Measurements from ENCODE around the gene RAB3IP. TPM values are rescaled to one million over a fixed set of nuclear protein-coding genes. Genes with fewer than 3 reads are reported as not detected.

RAB3IP gene
- total RNA-seq, 1 donor: 13.4 TPM

DNA sequence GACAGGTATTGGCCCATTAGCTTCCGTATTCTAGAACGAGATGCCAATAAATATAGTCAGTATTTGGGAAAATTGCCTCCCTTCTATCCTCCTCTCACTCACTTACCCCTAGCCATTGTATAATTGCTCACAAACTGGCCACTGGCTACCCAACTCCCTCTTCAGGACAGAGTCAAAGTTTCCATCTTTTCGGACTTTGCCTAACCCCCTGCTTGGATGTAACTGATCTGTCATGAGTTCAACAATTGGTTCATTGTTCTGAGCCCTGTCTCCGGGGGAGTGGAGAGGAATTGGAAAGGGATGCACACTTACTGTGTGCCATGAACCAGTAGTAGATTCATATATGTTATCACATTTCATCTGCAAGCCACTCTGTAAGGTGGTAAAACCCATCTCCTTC is 98.5 kb downstream of the RAB3IP start:
- Histone ChIP-seq H3K79me2 (ENCODE audit: insufficient read depth, low read length) (no peaks in the 10 kb centered on the region), H3K4me2 (ENCODE audit: insufficient read depth, low read length) (no peak overlapping the region), H3K9me3 (ENCODE audit: low read depth, low read length) (no peaks in the 10 kb centered on the region), H3K4me1 (ENCODE audit: insufficient read depth, low read length) (no peaks in the 10 kb centered on the region), H4K20me1 (ENCODE audit: insufficient read depth, low read length) (no peaks in the 10 kb centered on the region), H3K27ac (ENCODE audit: low read depth, low read length) (no peak overlapping the region), H3K36me3 (ENCODE audit: insufficient read depth, low read length) (no peaks in the 10 kb centered on the region), H2AFZ (ENCODE audit: low read length) (no peak overlapping the region), H3K4me3 (ENCODE audit: insufficient read depth, low read length) (no peak overlapping the region), H3K27me3 (ENCODE audit: insufficient read depth, low read length) (peaks cover 3% of the 10 kb centered on the region)
- TF ChIP-seq CTCF (IDR thresholded peaks at IDR 0.05; ENCODE audit: extremely low read depth, low read depth, low read length): no peak
- no peak for DNase-seq (ENCODE audit: insufficient read length, low spot score, missing footprints)

- Histone ChIP-seq H3K36me3 (ENCODE audit: insufficient read depth, low read length) (no peaks in the 10 kb centered on the region), H3K9me3 (ENCODE audit: low read depth, low read length) (no peaks in the 10 kb centered on the region), H2AFZ (ENCODE audit: low read length) (no peak overlapping the region), H3K27me3 (ENCODE audit: insufficient read depth, low read length) (peaks cover 3% of the 10 kb centered on the region), H3K4me1 (ENCODE audit: insufficient read depth, low read length) (no peaks in the 10 kb centered on the region), H3K27ac (ENCODE audit: low read depth, low read length) (no peak overlapping the region), H4K20me1 (ENCODE audit: insufficient read depth, low read length) (no peaks in the 10 kb centered on the region), H3K79me2 (ENCODE audit: insufficient read depth, low read length) (no peaks in the 10 kb centered on the region), H3K4me2 (ENCODE audit: insufficient read depth, low read length) (no peak overlapping the region), H3K4me3 (ENCODE audit: insufficient read depth, low read length) (no peak overlapping the region)
- DNase-seq (ENCODE audit: insufficient read length, low spot score, missing footprints): no peak
- no peak for TF ChIP-seq CTCF (IDR thresholded peaks at IDR 0.05; ENCODE audit: extremely low read depth, low read depth, low read length)
Measured at GRCh38 chr12:69837657-69838415, 99.2 kb downstream of the RAB3IP start.

DNA sequence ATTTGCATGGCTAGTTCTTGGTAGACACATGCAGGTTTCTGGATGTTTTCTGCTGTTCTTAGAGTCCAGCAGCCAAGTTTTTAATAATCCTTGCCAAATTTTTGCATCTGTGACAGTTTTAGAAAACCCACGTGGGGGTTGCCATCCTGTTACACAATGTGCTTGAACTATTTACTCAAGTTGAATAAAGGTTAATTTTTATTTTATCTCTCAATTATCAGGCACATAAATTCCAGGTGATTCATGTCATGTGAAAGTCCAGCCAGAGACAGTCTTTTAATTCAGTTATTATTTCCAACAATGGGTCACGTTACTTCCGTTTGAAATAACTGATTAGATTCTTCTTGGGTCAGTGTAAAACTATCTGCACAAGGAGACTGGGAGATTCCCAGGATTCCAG is 102.1 kb downstream of the RAB3IP start:
- Histone ChIP-seq H3K4me1 (ENCODE audit: insufficient read depth, low read length) (no peaks in the 10 kb centered on the region), H3K4me3 (ENCODE audit: insufficient read depth, low read length) (no peak overlapping the region), H3K79me2 (ENCODE audit: insufficient read depth, low read length) (no peaks in the 10 kb centered on the region), H3K9me3 (ENCODE audit: low read depth, low read length) (no peaks in the 10 kb centered on the region), H2AFZ (ENCODE audit: low read length) (no peak overlapping the region), H3K4me2 (ENCODE audit: insufficient read depth, low read length) (no peak overlapping the region), H3K36me3 (ENCODE audit: insufficient read depth, low read length) (no peaks in the 10 kb centered on the region), H3K27me3 (ENCODE audit: insufficient read depth, low read length) (no peaks in the 10 kb centered on the region), H4K20me1 (ENCODE audit: insufficient read depth, low read length) (no peaks in the 10 kb centered on the region), H3K27ac (ENCODE audit: low read depth, low read length) (no peak overlapping the region)
- no peak for TF ChIP-seq CTCF (IDR thresholded peaks at IDR 0.05; ENCODE audit: extremely low read depth, low read depth, low read length)
- no peak for DNase-seq (ENCODE audit: insufficient read length, low spot score, missing footprints)

DNA sequence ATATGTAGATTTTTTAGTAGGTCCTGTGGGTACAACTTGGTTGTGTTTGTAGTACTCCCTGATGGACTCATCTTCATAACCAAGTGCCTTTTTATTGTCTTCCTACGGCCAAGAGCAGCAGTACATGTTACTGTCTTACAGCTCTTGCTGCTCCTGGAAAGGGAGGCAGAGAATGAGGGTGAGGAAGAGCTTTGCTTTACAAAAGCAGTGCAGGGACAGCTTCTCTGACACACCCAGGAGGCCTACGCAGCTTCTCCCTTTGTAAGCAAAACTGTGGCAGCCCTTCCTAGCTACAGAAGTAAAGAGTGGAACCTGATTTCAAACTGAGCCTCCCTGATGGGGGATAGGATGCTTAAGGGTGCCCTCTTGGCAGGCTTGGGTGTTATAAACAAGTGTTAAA is 104.9 kb downstream of the RAB3IP start:
- no peaks in the 10 kb centered on the region for H3K27me3 ChIP-seq (ENCODE audit: insufficient read depth, low read length)
- H3K4me2 ChIP-seq (ENCODE audit: insufficient read depth, low read length): no peak overlapping the region
- TF ChIP-seq CTCF (IDR thresholded peaks at IDR 0.05; ENCODE audit: extremely low read depth, low read depth, low read length): no peak

More for the DNA sequence above, 104.9 kb downstream of the RAB3IP start:
- Histone ChIP-seq H3K79me2 (ENCODE audit: insufficient read depth, low read length) (no peaks in the 10 kb centered on the region), H3K4me3 (ENCODE audit: insufficient read depth, low read length) (no peak overlapping the region), H2AFZ (ENCODE audit: low read length) (no peak overlapping the region), H3K27ac (ENCODE audit: low read depth, low read length) (no peak overlapping the region), H3K36me3 (ENCODE audit: insufficient read depth, low read length) (no peaks in the 10 kb centered on the region), H3K4me1 (ENCODE audit: insufficient read depth, low read length) (no peaks in the 10 kb centered on the region), H4K20me1 (ENCODE audit: insufficient read depth, low read length) (no peaks in the 10 kb centered on the region), H3K9me3 (ENCODE audit: low read depth, low read length) (no peaks in the 10 kb centered on the region)
- no peak for DNase-seq (ENCODE audit: insufficient read length, low spot score, missing footprints)
